DOHH2 (cell line): ENCODE results near the gene ADCK1.

Experiments used
- H3F3A ChIP-seq: fragments of 200-600 bp; sonication (generic), shearing (Covaris generic); 2 replicates; pipeline ENCODE4 v1.6.0; 2016; ENCODE audit warnings: antibody characterized with exemption, mild to moderate bottlenecking; ENCODE audit not compliant: control insufficient read depth, insufficient read depth
- H3K27ac ChIP-seq: fragments of 200-600 bp; sonication (generic); 2 replicates; pipeline ENCODE4 v1.5.1; 2014; ENCODE audit warnings: low read depth, mild to moderate bottlenecking, low read length, moderate library complexity
- H3K27me3 ChIP-seq: fragments of 200-600 bp; sonication (generic); 2 replicates; pipeline ENCODE4 v1.6.1; 2014; ENCODE audit warnings: mild to moderate bottlenecking, low read length, mixed read lengths; ENCODE audit not compliant: control insufficient read depth
- H3K36me3 ChIP-seq: fragments of 200-600 bp; sonication (generic); 2 replicates; pipeline ENCODE4 v1.6.1; 2014; ENCODE audit warnings: mild to moderate bottlenecking, low read length, moderate library complexity, mixed read lengths; ENCODE audit not compliant: control insufficient read depth
- H3K4me1 ChIP-seq: fragments of 200-600 bp; sonication (generic); 2 replicates; pipeline ENCODE4 v1.6.1; 2014; ENCODE audit warnings: mild to moderate bottlenecking, low read length, mixed read lengths; ENCODE audit not compliant: control insufficient read depth
- H3K4me2 ChIP-seq: fragments of 200-600 bp; sonication (generic); 2 replicates; pipeline ENCODE4 v1.6.0; 2014; ENCODE audit warnings: mild to moderate bottlenecking, low read length, moderate library complexity
- H3K4me3 ChIP-seq: fragments of 200-600 bp; sonication (generic); 2 replicates; pipeline ENCODE4 v1.5.1; 2014; ENCODE audit warnings: mild to moderate bottlenecking, low read length, mixed read lengths
- H3K79me2 ChIP-seq: fragments of 200-600 bp; sonication (generic); 2 replicates; pipeline ENCODE4 v1.6.1; 2014; ENCODE audit warnings: mild to moderate bottlenecking, low read length, mixed read lengths; ENCODE audit not compliant: control insufficient read depth
- H3K9me2 ChIP-seq: fragments of 200-600 bp; sonication (generic); replicated peaks from 2 replicates; pipeline ENCODE4 v1.6.1; 2014; ENCODE audit warnings: mild to moderate bottlenecking, low read length, mixed read lengths; ENCODE audit not compliant: control insufficient read depth
- H3K9me3 ChIP-seq: fragments of 200-600 bp; sonication (generic); 2 replicates; pipeline ENCODE4 v1.6.1; 2014; ENCODE audit warnings: antibody characterized with exemption, low read length, mixed read lengths; ENCODE audit not compliant: control insufficient read depth, insufficient read depth
- H4K20me1 ChIP-seq: fragments of 200-600 bp; sonication (generic); 2 replicates; pipeline ENCODE4 v1.6.0; 2014; ENCODE audit warnings: low read depth, mild to moderate bottlenecking, antibody characterized with exemption, low read length, moderate library complexity; ENCODE audit not compliant: control insufficient read depth, insufficient read depth
- CTCF ChIP-seq: fragments of 200-600 bp; sonication (generic); IDR thresholded peaks from one replicate; pipeline ENCODE4 v1.5.1; 2014; ENCODE audit warnings: antibody characterized with exemption, mild to moderate bottlenecking, low read depth, low read length; ENCODE audit not compliant: poor library complexity, severe bottlenecking
- EZH2phosphoT487 ChIP-seq: fragments of 200-600 bp; sonication (generic); IDR thresholded peaks from 2 replicates; pipeline ENCODE4 v1.6.1; 2017; ENCODE audit warnings: borderline replicate concordance, mild to moderate bottlenecking, antibody characterized with exemption, low read length, moderate library complexity, mixed read lengths

Gene ADCK1

GRCh38 chr14:77868552-77869285 lies 68.8 kb downstream of the ADCK1 start:
- Histone ChIP-seq H3K36me3 (no peaks in the 10 kb centered on the region), H3K4me3 (no peak overlapping the region), H3F3A (no peaks in the 10 kb centered on the region), H3K79me2 (no peaks in the 10 kb centered on the region), H3K9me2 (no peaks in the 10 kb centered on the region), H3K27ac (no peak overlapping the region), H3K4me2 (no peak overlapping the region), H3K27me3 (no peaks in the 10 kb centered on the region), H4K20me1 (no peaks in the 10 kb centered on the region), H3K9me3 (no peaks in the 10 kb centered on the region), H3K4me1 (no peaks in the 10 kb centered on the region)
- TF ChIP-seq CTCF (no peak), EZH2phosphoT487 (no peak)

GRCh38 chr14:77869340-77869739 lies 69.4 kb downstream of the ADCK1 start:
- Histone ChIP-seq H3K4me3 (no peak overlapping the region), H3K27ac (no peak overlapping the region), H4K20me1 (no peaks in the 10 kb centered on the region), H3K4me2 (no peak overlapping the region), H3K9me3 (no peaks in the 10 kb centered on the region), H3K36me3 (no peaks in the 10 kb centered on the region), H3F3A (no peaks in the 10 kb centered on the region), H3K4me1 (no peaks in the 10 kb centered on the region), H3K27me3 (no peaks in the 10 kb centered on the region), H3K79me2 (no peaks in the 10 kb centered on the region), H3K9me2 (no peaks in the 10 kb centered on the region)
- no peak for TF ChIP-seq EZH2phosphoT487
- no peak for TF ChIP-seq CTCF

GRCh38 chr14:77870646-77871045 lies 70.7 kb downstream of the ADCK1 start:
- Histone ChIP-seq H3K4me2 (no peak overlapping the region), H3K27ac (no peak overlapping the region), H3K4me1 (no peaks in the 10 kb centered on the region), H3K9me3 (no peaks in the 10 kb centered on the region), H3F3A (no peaks in the 10 kb centered on the region), H3K4me3 (no peak overlapping the region), H4K20me1 (no peaks in the 10 kb centered on the region), H3K27me3 (no peaks in the 10 kb centered on the region), H3K79me2 (no peaks in the 10 kb centered on the region), H3K36me3 (no peaks in the 10 kb centered on the region), H3K9me2 (no peaks in the 10 kb centered on the region)
- no peak for TF ChIP-seq CTCF
- no peak for TF ChIP-seq EZH2phosphoT487
